Measurements from ENCODE around the gene GTF2F1. TPM values are rescaled to one million over a fixed set of nuclear protein-coding genes. Genes with fewer than 3 reads are reported as not detected.

The GTF2F1 gene

GRCh38 chr19:6334490-6335285 is 58.3 kb downstream of the GTF2F1 start:
- H3K4me2 ChIP-seq (ENCODE audit: low read length), result no peak overlapping the region
- H3K9ac ChIP-seq (ENCODE audit: low read depth, low read length), result no peak overlapping the region
- no peaks in the 10 kb centered on the region for H3K4me1 ChIP-seq (ENCODE audit: control insufficient read depth, insufficient read depth, low read length)
- peaks cover 7% of the 10 kb centered on the region for H3K27me3 ChIP-seq (ENCODE audit: control insufficient read depth, insufficient read depth, low read length)
- H3K9me3 ChIP-seq (replicated peaks; ENCODE audit: low read length), result no peaks in the 10 kb centered on the region
- H3K36me3 ChIP-seq (ENCODE audit: insufficient read depth, low read length), result no peaks in the 10 kb centered on the region
- H3K4me3 ChIP-seq (ENCODE audit: low read length), result no peak overlapping the region

- Histone ChIP-seq H3K4me3 (ENCODE audit: low read length) (no peak within 1 kb of the TSS), H3K27me3 (ENCODE audit: control insufficient read depth, insufficient read depth, low read length) (peaks cover 7% of the 10 kb centered on the region), H3K36me3 (ENCODE audit: insufficient read depth, low read length) (no peaks in the 10 kb centered on the region), H3K4me2 (ENCODE audit: low read length) (no peak within 1 kb of the TSS), H3K4me1 (ENCODE audit: control insufficient read depth, insufficient read depth, low read length) (no peaks in the 10 kb centered on the region), H3K9me3 (replicated peaks; ENCODE audit: low read length) (no peaks in the 10 kb centered on the region), H3K9ac (ENCODE audit: low read depth, low read length) (no peak within 1 kb of the TSS)
Observed at GRCh38 chr19:6333439-6333838, 59.5 kb downstream of the GTF2F1 start, which contains the start of gene ACER1. Gene ACER1, minus strand, starts transcription at chr19:6333612. Its CDS starts 61 bp downstream, at chr19:6333551.

Small RNA genes lying within 50 kb of the gene (small RNA-seq; reads per million reads assigned to genes)
- gene MIR6790 (not detected), gene MIR6885 (not detected)

Measured in skeletal muscle satellite cell (primary cell).